ENCODE measurements around the gene PARP3. TPM values are rescaled to one million over a fixed set of nuclear protein-coding genes. Genes with fewer than 3 reads are reported as not detected.

The PARP3 gene
- total RNA-seq, 1 donor from 2014 or later, result 15.8 TPM

- Mint-ChIP-seq H3K27ac (peak within 1 kb of the TSS; percentile 64), H3K4me3 (ENCODE audit: low read depth) (peak within 1 kb of the TSS; percentile 85), H3K36me3 (ENCODE audit: low read depth) (peaks cover 6% of the 10 kb centered on the region), H3K27me3 (ENCODE audit: low read depth) (no peaks in the 10 kb centered on the region), H3K9me3 (no peaks in the 10 kb centered on the region), H3K4me1 (ENCODE audit: low read depth) (peaks cover 5% of the 10 kb centered on the region)
- intact Hi-C loops (cut with micrococcal nuclease), result no loop called here
- no peak for DNase-seq (ENCODE audit: low spot score)
Observed at GRCh38 chr3:51967384-51968169, 25.4 kb downstream of the PARP3 start, which contains the start of gene PCBP4. Gene PCBP4, minus strand, starts transcription at chr3:51967454. Its CDS starts 6,214 bp downstream, at chr3:51961240.

GRCh38 chr3:51968170-51968775 lies 26.1 kb downstream of the PARP3 start:
- intact Hi-C loops (cut with micrococcal nuclease), result no loop called here
- Mint-ChIP-seq H3K27me3 (ENCODE audit: low read depth) (no peaks in the 10 kb centered on the region), H3K27ac (peak overlapping the region; percentile 49), H3K4me3 (ENCODE audit: low read depth) (peak overlapping the region; percentile 85), H3K36me3 (ENCODE audit: low read depth) (peaks cover 6% of the 10 kb centered on the region), H3K4me1 (ENCODE audit: low read depth) (peaks cover 5% of the 10 kb centered on the region), H3K9me3 (no peaks in the 10 kb centered on the region)
- no peak for DNase-seq (ENCODE audit: low spot score)

DNA sequence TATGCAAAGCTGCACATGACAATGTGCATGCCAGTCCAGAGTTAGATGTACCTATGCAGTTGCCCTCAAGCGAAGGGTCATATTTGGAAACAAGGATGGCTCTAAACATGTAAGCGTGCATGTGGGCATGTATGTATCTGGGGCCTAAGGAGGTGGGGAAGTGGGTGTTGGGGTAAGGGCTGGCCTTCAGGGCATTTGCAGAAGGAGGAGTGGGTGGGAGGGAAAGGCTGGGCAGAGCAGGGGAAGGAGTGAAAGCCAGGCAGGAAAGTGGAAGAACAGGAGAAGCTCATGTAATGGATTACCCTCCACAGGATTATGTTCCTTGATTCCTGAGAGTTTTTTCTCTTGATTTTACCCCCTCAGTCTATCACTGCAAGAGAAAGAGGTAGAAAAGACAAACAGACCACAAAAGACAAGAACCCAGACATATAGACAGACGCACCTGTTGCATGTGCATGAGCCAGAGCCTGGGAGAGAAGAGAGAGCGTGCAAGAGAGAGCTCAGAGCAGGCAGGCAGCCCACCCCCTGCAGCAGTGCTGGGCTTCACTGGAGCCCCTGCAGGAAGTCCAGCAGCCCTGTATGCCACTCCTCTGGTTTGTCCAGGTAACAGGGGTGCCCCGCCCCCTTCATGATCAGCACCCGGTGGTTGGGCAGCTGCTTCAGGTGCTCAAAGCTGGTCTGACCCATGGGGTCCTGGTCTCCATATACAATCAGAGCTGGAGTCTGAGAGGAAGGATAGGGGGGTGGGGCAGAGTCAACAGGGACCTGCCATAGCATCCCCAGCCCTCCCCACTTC lies 26.9 kb downstream of the PARP3 start:
- Mint-ChIP-seq H3K36me3 (ENCODE audit: low read depth) (peaks cover 6% of the 10 kb centered on the region), H3K4me1 (ENCODE audit: low read depth) (peaks cover 6% of the 10 kb centered on the region), H3K9me3 (no peaks in the 10 kb centered on the region), H3K4me3 (ENCODE audit: low read depth) (peak overlapping the region; percentile 67), H3K27me3 (ENCODE audit: low read depth) (no peaks in the 10 kb centered on the region), H3K27ac (no peak overlapping the region)
- intact Hi-C loops (cut with micrococcal nuclease), result no loop called here
- DNase-seq (ENCODE audit: low spot score), result no peak

GRCh38 chr3:51969841-51970240 lies 27.7 kb downstream of the PARP3 start:
- peaks cover 6% of the 10 kb centered on the region for H3K36me3 Mint-ChIP-seq (ENCODE audit: low read depth)
- no peaks in the 10 kb centered on the region for H3K9me3 Mint-ChIP-seq
- H3K27me3 Mint-ChIP-seq (ENCODE audit: low read depth), result no peaks in the 10 kb centered on the region
- no peak overlapping the region for H3K4me3 Mint-ChIP-seq (ENCODE audit: low read depth)
- no peak overlapping the region for H3K27ac Mint-ChIP-seq
- peaks cover 12% of the 10 kb centered on the region for H3K4me1 Mint-ChIP-seq (ENCODE audit: low read depth)
- intact Hi-C loops (cut with micrococcal nuclease), result loop anchor here (10.0 kb wide), 1 partner anchor 715 kb away; the partner anchor contains the start of genes GNL3 and PBRM1
- no peak for DNase-seq (ENCODE audit: low spot score)

- Mint-ChIP-seq H3K36me3 (ENCODE audit: low read depth) (peaks cover 6% of the 10 kb centered on the region), H3K27ac (no peak overlapping the region), H3K4me1 (ENCODE audit: low read depth) (peaks cover 18% of the 10 kb centered on the region), H3K27me3 (ENCODE audit: low read depth) (no peaks in the 10 kb centered on the region), H3K4me3 (ENCODE audit: low read depth) (no peak overlapping the region), H3K9me3 (no peaks in the 10 kb centered on the region)
- DNase-seq (ENCODE audit: low spot score), result no peak
- intact Hi-C loops (cut with micrococcal nuclease), result loop anchor here (10.0 kb wide), 1 partner anchor 714 kb away; the partner anchor contains the start of genes GNL3 and PBRM1
Observed at GRCh38 chr3:51970606-51971300, 28.6 kb downstream of the PARP3 start.

GRCh38 chr3:51971350-51971749 lies 29.2 kb downstream of the PARP3 start:
- Mint-ChIP-seq H3K4me1 (ENCODE audit: low read depth) (peaks cover 18% of the 10 kb centered on the region), H3K36me3 (ENCODE audit: low read depth) (peaks cover 6% of the 10 kb centered on the region), H3K4me3 (ENCODE audit: low read depth) (peak overlapping the region; percentile 33), H3K9me3 (no peaks in the 10 kb centered on the region), H3K27me3 (ENCODE audit: low read depth) (no peaks in the 10 kb centered on the region), H3K27ac (no peak overlapping the region)
- no peak for DNase-seq (ENCODE audit: low spot score)
- intact Hi-C loops (cut with micrococcal nuclease), result loop anchor here (10.0 kb wide), 1 partner anchor 713 kb away; the partner anchor contains the start of genes GNL3 and PBRM1

DNA sequence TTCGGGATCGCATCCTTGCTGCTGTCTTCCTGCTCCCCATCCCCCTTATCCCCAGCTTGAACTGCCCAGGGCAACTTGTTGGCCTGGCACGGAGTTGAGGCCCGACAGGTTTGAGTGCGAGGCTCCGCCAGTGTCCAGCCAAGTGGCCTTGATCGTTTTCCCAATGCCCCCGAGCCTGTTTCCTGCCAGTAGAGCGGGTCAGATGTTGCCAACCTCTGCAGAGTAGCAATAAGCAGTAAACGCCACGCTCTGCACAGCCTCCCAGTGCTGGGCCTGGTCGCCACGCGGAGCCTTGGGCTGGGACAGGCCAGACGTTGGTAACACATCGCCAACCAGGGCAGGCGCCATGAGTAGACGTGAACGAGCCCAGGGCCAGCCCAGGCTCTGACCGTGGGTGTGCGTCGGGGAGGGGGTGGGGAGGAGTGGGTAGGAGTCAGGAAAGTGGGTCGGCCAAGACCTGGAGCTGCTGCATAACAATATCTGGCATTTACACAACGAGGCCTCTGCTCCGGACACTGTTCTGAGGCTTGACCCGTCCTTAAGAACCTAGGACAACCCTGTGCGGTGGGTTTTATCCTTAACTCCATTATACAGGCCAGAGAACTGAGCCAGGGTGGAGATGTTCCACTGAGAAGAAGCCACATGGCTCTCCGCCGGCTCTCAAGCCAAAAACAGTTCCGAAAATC lies 32.3 kb downstream of the PARP3 start:
- peaks cover 24% of the 10 kb centered on the region for H3K4me1 Mint-ChIP-seq (ENCODE audit: low read depth)
- no peaks in the 10 kb centered on the region for H3K9me3 Mint-ChIP-seq
- intact Hi-C loops (cut with micrococcal nuclease), result loop anchor here (1.0 to 10.0 kb wide), 3 partner anchors 20 to 710 kb away; partner anchors contain the start of genes GNL3, PARP3, PBRM1 and RPL29
- H3K36me3 Mint-ChIP-seq (ENCODE audit: low read depth), result peaks cover 3% of the 10 kb centered on the region
- peak overlapping the region; percentile 90 for H3K4me3 Mint-ChIP-seq (ENCODE audit: low read depth)
- DNase-seq (ENCODE audit: low spot score), result no peak
- peak overlapping the region; percentile 93 for H3K27ac Mint-ChIP-seq
- H3K27me3 Mint-ChIP-seq (ENCODE audit: low read depth), result no peaks in the 10 kb centered on the region

- Mint-ChIP-seq H3K9me3 (no peaks in the 10 kb centered on the region), H3K27me3 (ENCODE audit: low read depth) (no peaks in the 10 kb centered on the region), H3K4me1 (ENCODE audit: low read depth) (peaks cover 24% of the 10 kb centered on the region), H3K27ac (peak within 1 kb of the TSS; percentile 93), H3K36me3 (ENCODE audit: low read depth) (peaks cover 3% of the 10 kb centered on the region), H3K4me3 (ENCODE audit: low read depth) (peak within 1 kb of the TSS; percentile 90)
- intact Hi-C loops (cut with micrococcal nuclease), result loop anchor here (1.0 to 10.0 kb wide), 4 partner anchors 8 to 710 kb away; partner anchors contain the start of genes ACY1, GNL3, PARP3 and PBRM1
- DNase-seq (ENCODE audit: low spot score), result peak; percentile 70
Observed at GRCh38 chr3:51974963-51975851, 33.0 kb downstream of the PARP3 start, which contains the start of gene ABHD14A. Gene ABHD14A, plus strand, starts transcription at chr3:51975064. Its CDS starts 72 bp downstream, at chr3:51975136.

DNA sequence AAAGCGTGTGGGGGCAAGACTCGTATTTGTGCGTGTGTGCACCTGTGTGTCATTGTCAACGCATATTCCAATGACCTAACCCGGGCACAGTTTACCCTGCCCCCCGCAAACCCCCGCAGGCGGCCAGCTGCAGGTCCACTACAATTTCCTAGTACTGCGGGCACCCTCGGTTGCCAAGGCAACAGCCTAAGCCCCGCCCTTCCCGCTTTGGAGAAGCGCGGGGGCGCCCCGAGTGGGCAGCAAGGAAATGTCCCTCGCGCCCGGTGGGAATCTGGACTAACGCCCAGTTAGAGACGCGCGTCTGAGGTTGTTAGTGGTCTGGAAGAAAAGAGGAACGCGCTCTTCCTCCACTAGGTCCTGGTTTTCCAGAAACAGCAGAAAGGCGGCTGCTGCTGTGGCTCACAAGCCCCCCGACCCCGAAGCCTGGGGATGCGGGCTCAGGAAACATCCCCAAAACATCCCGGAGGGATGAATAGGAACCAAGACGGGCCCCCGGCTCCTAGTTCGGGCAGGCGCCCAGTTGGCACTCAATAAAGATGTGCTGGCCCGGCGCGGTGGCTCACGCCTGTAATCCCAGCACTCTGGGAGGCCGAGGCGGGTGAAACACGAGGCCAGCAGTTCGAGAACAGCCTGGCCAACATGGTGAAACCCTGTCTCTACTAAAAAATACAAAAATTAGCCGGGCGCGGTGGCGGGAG lies 33.8 kb downstream of the PARP3 start:
- peaks cover 24% of the 10 kb centered on the region for H3K4me1 Mint-ChIP-seq (ENCODE audit: low read depth)
- H3K27ac Mint-ChIP-seq, result peak overlapping the region; percentile 74
- DNase-seq (ENCODE audit: low spot score), result no peak
- H3K9me3 Mint-ChIP-seq, result no peaks in the 10 kb centered on the region
- H3K4me3 Mint-ChIP-seq (ENCODE audit: low read depth), result peak overlapping the region; percentile 90
- peaks cover 5% of the 10 kb centered on the region for H3K36me3 Mint-ChIP-seq (ENCODE audit: low read depth)
- no peaks in the 10 kb centered on the region for H3K27me3 Mint-ChIP-seq (ENCODE audit: low read depth)
- intact Hi-C loops (cut with micrococcal nuclease), result loop anchor here (1.0 to 10.0 kb wide), 3 partner anchors 7 to 709 kb away; partner anchors contain the start of genes ACY1, GNL3, PBRM1 and RPL29

GRCh38 chr3:51977446-51978142 lies 35.4 kb downstream of the PARP3 start:
- no peaks in the 10 kb centered on the region for H3K27me3 Mint-ChIP-seq (ENCODE audit: low read depth)
- DNase-seq (ENCODE audit: low spot score), result no peak
- H3K4me3 Mint-ChIP-seq (ENCODE audit: low read depth), result no peak overlapping the region
- intact Hi-C loops (cut with micrococcal nuclease), result loop anchor here (10.0 kb wide), 1 partner anchor 707 kb away; the partner anchor contains the start of genes GNL3 and PBRM1
- H3K27ac Mint-ChIP-seq, result peak overlapping the region; percentile 74
- no peaks in the 10 kb centered on the region for H3K9me3 Mint-ChIP-seq
- peaks cover 6% of the 10 kb centered on the region for H3K36me3 Mint-ChIP-seq (ENCODE audit: low read depth)
- peaks cover 32% of the 10 kb centered on the region for H3K4me1 Mint-ChIP-seq (ENCODE audit: low read depth)

All from activated T-helper 2 cell treated with anti-CD3 and anti-CD28 coated beads, Interferon-gamma antibody, Interleukin-2, Interleukin-4, amounts not matched to agents 10 μg/mL and 5 μg/mL and 100 μg/mL, durations not matched to agents 14 hours and 24 hours and 36 hours (primary cell).